Measurements from ENCODE around the gene RFXANK. TPM values are rescaled to one million over a fixed set of nuclear protein-coding genes. Genes with fewer than 3 reads are reported as not detected.

RFXANK gene
- total RNA-seq, 8 experiments from 2014 or later = 43.6 to 172 (median 88.6) TPM

GRCh38 chr19:19229701-19230100 lies 37.6 kb downstream of the RFXANK start:
- no peak overlapping the region for H3K27ac ChIP-seq
- in situ Hi-C loops (cut with MboI; ENCODE audit: low pct_unique_long_range_greater_than_20kb in 2 of 9, low sequenced_read_pairs in 9 of 9, unreplicated experiment in 9 of 9) = no loop called here
- H3K4me1 ChIP-seq (replicated peaks in 1 of 2) = peaks cover 0 to 5% of the 10 kb centered on the region in 2 donors
- no peak overlapping the region for H3K4me3 ChIP-seq
- no peak for ATAC-seq (replicated peaks in 6 of 8)
- 60 to 90% (median 80%) methylated on average over 2 to 3 of the region's 3 CpGs; no CpG with 5 or more reads in 3 of the 10 experiments for WGBS, 10 experiments

GRCh38 chr19:19230999-19231398 lies 38.9 kb downstream of the RFXANK start:
- H3K27ac ChIP-seq = no peak overlapping the region
- 88 to 100% (median 90%) methylated on average over 1 to 9 of the region's 9 CpGs; no CpG with 5 or more reads in 4 of the 10 experiments for WGBS, 10 experiments
- no peak overlapping the region for H3K4me3 ChIP-seq
- ATAC-seq (replicated peaks in 6 of 8) = no peak
- in situ Hi-C loops (cut with MboI; ENCODE audit: low pct_unique_long_range_greater_than_20kb in 2 of 9, low sequenced_read_pairs in 9 of 9, unreplicated experiment in 9 of 9) = no loop called here
- H3K4me1 ChIP-seq (replicated peaks in 1 of 2) = no peaks in the 10 kb centered on the region

DNA sequence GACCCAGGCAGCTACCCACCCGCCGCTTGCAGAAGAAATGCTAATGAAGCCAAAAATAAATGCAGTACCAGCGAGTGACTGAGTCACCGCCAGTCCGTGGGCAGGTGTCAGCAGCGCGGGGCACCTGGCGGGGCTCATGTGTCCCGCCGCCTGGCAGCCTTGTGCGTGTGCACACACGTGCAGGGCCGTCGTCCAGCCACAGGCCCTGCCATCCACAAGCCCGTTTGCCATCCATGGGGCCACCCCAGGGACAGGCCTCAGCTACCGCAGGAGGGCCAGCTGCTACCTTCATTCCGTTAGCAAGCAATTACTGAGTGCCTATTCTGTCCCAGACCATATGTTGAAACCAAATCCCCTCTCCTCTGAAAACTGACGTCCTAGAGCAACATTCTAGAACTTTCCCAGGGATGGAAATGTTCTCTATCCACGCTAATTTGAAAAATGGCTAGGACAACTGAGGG lies 40.2 kb downstream of the RFXANK start:
- WGBS, 10 experiments = 0 to 89% (median 45%) methylated on average over 2 to 10 of the region's 19 CpGs; no CpG with 5 or more reads in 1 of the 10 experiments
- H3K27ac ChIP-seq = no peak overlapping the region
- in situ Hi-C loops (cut with MboI; ENCODE audit: low pct_unique_long_range_greater_than_20kb in 2 of 9, low sequenced_read_pairs in 9 of 9, unreplicated experiment in 9 of 9) = no loop called here
- ATAC-seq (replicated peaks in 6 of 8) = no peak
- no peaks in the 10 kb centered on the region for H3K4me1 ChIP-seq (replicated peaks in 1 of 2)
- no peak overlapping the region for H3K4me3 ChIP-seq

DNA sequence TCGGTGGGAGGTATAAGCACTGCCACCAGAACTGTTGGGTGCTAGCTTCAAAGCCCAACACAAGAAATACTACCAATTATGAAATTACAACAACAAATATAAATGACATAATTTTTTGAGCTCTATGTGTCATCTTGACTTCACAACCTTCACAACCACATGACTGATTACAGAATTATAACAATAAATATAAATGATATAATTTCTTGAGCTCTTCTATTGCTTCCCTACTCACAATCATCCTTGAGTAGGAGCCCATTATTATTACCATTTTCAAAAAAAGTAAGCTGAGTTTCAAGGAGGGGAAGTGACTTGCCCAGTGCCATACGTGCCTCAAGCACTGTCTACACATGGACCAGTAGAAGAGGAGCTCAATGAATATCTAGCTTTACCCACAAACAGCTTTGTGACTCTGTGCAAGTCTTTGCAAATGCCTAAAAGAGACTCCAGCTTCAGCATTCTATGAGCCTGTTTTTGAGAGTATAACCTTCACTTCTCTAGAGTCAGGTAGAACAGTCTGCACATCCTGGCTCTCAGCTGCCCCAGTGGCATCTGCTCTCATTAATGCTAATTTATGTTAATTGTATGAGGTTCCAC lies 42.3 kb downstream of the RFXANK start:
- 20 to 100% (median 60%) methylated on average over 1 to 2 of the region's 2 CpGs; no CpG with 5 or more reads in 5 of the 10 experiments for WGBS, 10 experiments
- no peaks in the 10 kb centered on the region for H3K4me1 ChIP-seq (replicated peaks in 1 of 2)
- in situ Hi-C loops (cut with MboI; ENCODE audit: low pct_unique_long_range_greater_than_20kb in 2 of 9, low sequenced_read_pairs in 9 of 9, unreplicated experiment in 9 of 9) = no loop called here
- no peak overlapping the region for H3K27ac ChIP-seq
- H3K4me3 ChIP-seq = no peak overlapping the region
- ATAC-seq (replicated peaks in 6 of 8) = no peak

DNA sequence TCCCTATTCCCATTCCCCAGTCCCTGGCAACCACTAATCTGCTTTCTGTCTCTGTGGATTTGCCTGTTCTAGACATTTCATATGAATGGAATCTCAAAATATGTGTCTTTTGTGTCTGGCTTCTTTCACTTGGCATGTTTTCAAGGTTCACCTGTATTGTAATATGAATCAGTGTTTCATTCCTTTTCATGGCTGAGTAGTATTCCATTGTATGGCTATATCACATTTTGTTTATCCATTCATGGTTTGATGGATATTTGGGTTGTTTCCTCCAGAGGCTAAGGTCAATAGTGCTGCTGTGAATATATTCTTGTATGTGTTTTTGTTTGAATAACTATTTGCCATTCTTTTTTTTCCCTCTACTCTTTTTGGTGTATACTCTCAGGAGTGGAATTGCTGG lies 44.1 kb downstream of the RFXANK start:
- Histone ChIP-seq H3K27ac (no peak overlapping the region), H3K4me3 (no peak overlapping the region), H3K4me1 (replicated peaks in 1 of 2) (no peaks in the 10 kb centered on the region)
- ATAC-seq (replicated peaks in 6 of 8) = no peak
- in situ Hi-C loops (cut with MboI; ENCODE audit: low pct_unique_long_range_greater_than_20kb in 2 of 9, low sequenced_read_pairs in 9 of 9, unreplicated experiment in 9 of 9) = no loop called here

GRCh38 chr19:19238126-19238894 lies 46.3 kb downstream of the RFXANK start:
- Histone ChIP-seq H3K4me3 (no peak overlapping the region), H3K4me1 (replicated peaks in 1 of 2) (no peaks in the 10 kb centered on the region), H3K27ac (no peak overlapping the region)
- in situ Hi-C loops (cut with MboI; ENCODE audit: low pct_unique_long_range_greater_than_20kb in 2 of 9, low sequenced_read_pairs in 9 of 9, unreplicated experiment in 9 of 9) = no loop called here
- ATAC-seq (replicated peaks in 6 of 8) = no peak
- WGBS, 10 experiments = 80 to 100% (median 82%) methylated on average over 1 to 8 of the region's 18 CpGs; no CpG with 5 or more reads in 5 of the 10 experiments

GRCh38 chr19:19239675-19240074 lies 47.6 kb downstream of the RFXANK start:
- Histone ChIP-seq H3K4me1 (replicated peaks in 1 of 2) (no peaks in the 10 kb centered on the region), H3K27ac (no peak overlapping the region), H3K4me3 (no peak overlapping the region)
- in situ Hi-C loops (cut with MboI; ENCODE audit: low pct_unique_long_range_greater_than_20kb in 2 of 9, low sequenced_read_pairs in 9 of 9, unreplicated experiment in 9 of 9) = no loop called here
- no peak for ATAC-seq (replicated peaks in 6 of 8)

- ATAC-seq (replicated peaks in 6 of 8) = no peak
- Histone ChIP-seq H3K4me1 (replicated peaks in 1 of 2) (no peaks in the 10 kb centered on the region), H3K27ac (no peak overlapping the region), H3K4me3 (no peak overlapping the region)
- in situ Hi-C loops (cut with MboI; ENCODE audit: low pct_unique_long_range_greater_than_20kb in 2 of 9, low sequenced_read_pairs in 9 of 9, unreplicated experiment in 9 of 9) = no loop called here
- 52 to 95% (median 58%) methylated on average over 4 to 6 of the region's 9 CpGs; no CpG with 5 or more reads in 7 of the 10 experiments for WGBS, 10 experiments
Observed at GRCh38 chr19:19240476-19240875, 48.4 kb downstream of the RFXANK start.

DNA sequence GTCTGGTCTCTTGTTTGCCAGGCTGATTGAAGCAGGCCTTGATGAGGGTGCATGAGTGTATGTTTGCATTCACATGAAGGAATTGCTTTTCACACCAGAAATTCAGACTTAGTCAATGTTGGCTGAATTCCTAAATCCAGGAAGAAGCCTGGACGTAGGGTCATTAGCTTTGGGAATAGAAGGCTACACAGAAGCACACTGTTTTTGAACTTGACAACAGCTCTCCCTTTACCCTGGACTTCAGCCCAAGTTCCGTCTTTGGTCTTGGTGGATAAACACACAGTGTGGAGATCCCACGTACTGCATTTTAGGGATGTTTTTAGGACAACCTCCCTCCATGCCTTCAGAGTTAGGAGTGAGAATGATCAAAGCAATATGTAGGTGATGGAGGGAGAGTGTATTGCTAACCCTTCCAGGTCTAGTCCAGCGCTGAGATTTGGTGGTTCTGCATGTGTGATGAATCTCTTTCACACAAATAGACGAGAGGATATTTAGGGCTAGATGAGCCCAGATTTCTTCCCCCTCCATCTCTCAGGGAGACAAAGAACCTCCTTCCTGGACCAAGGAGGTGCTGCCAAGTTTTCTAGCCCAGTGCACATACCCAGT lies 58.2 kb downstream of the RFXANK start:
- Histone ChIP-seq H3K27ac (no peak overlapping the region), H3K4me3 (no peak overlapping the region), H3K4me1 (replicated peaks in 1 of 2) (no peaks in the 10 kb centered on the region)
- in situ Hi-C loops (cut with MboI; ENCODE audit: low pct_unique_long_range_greater_than_20kb in 2 of 9, low sequenced_read_pairs in 9 of 9, unreplicated experiment in 9 of 9) = no loop called here
- no peak for ATAC-seq (replicated peaks in 6 of 8)
- 0 to 74% (median 52%) methylated on average over 2 to 5 of the region's 5 CpGs; no CpG with 5 or more reads in 2 of the 10 experiments for WGBS, 10 experiments

Other genes starting within 250 kb of the RFXANK start
- gene SUGP2, start 158.7 kb upstream of the RFXANK start, total RNA-seq = 100 to 1,000 TPM in 2 of 8 experiments, 10 to 100 TPM in 6; 36.4 to 126 (median 63.2) TPM
- gene ARMC6, start 158.7 kb upstream of the RFXANK start, total RNA-seq = 10 to 100 TPM; 23.0 to 44.6 (median 30.3) TPM
- gene SLC25A42, start 128.3 kb upstream of the RFXANK start, total RNA-seq = 10 to 100 TPM in 1 of 8 experiments, 1 to 10 TPM in 7; 3.8 to 15.6 (median 7.9) TPM
- 10 to 100 TPM; 12.7 to 34.7 (median 17.6) TPM for gene TMEM161A, start 53.8 kb upstream of the RFXANK start, total RNA-seq
- 1 to 10 TPM in 2 of 8 experiments, under 1 TPM in 5, not detected in 1; 0.20 to 2.5 (median 0.66) TPM for gene MEF2B, start 22.0 kb upstream of the RFXANK start, total RNA-seq
- gene BORCS8, start 106 bp upstream of the RFXANK start, total RNA-seq = 10 to 100 TPM; 15.3 to 25.8 (median 19.8) TPM
- 10 to 100 TPM in 4 of 8 experiments, 1 to 10 TPM in 4; 8.7 to 26.0 (median 11.8) TPM for gene NR2C2AP, start 11.2 kb downstream of the RFXANK start, total RNA-seq
- 100 to 1,000 TPM in 1 of 8 experiments, 10 to 100 TPM in 6, 1 to 10 TPM in 1; 7.1 to 211 (median 27.4) TPM for gene NCAN, start 19.7 kb downstream of the RFXANK start, total RNA-seq
- 1 to 10 TPM in 3 of 8 experiments, under 1 TPM in 5; 0.16 to 1.7 (median 0.78) TPM for gene TM6SF2, start 81.0 kb downstream of the RFXANK start, total RNA-seq
- 10 to 100 TPM; 27.6 to 66.0 (median 42.5) TPM for gene SUGP1, start 128.3 kb downstream of the RFXANK start, total RNA-seq
- 10 to 100 TPM; 17.7 to 67.6 (median 27.4) TPM for gene MAU2, start 128.6 kb downstream of the RFXANK start, total RNA-seq
- 10 to 100 TPM; 23.9 to 65.0 (median 39.6) TPM for gene GATAD2A, start 213.4 kb downstream of the RFXANK start, total RNA-seq